IMR-90 (cell line): ENCODE data around the gene CFAP97D2. TPM values are rescaled to one million over a fixed set of nuclear protein-coding genes. Genes with fewer than 3 reads are reported as not detected.

Experiments
- ATAC-seq: fragments of 200-7000 bp; cut with Tn5 transposase; 2 replicates; pipeline ENCODE4 v1.9.1; 2020; ENCODE audit warnings: low read depth, mild to moderate bottlenecking, moderate library complexity
- BruUV-seq: library from RNA; stranded (reverse); fragments of 400-500 nt; replicated peaks from 2 replicates; lab custom pipeline; 2021; lab: Mats Ljungman, UMichigan
- CTCF ChIA-PET: fragments of 300-600 bp; formaldehyde crosslinking; extraction: SDS; loops from one replicate; lab custom pipeline; 2021; ENCODE audit warnings: antibody characterized with exemption; lab: Yijun Ruan, JAX
- POLR2A ChIA-PET: fragments of 300-600 bp; sonication (Branson Sonifier 250); formaldehyde crosslinking; loops from one replicate; lab custom pipeline; 2022; ENCODE audit warnings: antibody characterized with exemption; ENCODE audit not compliant: unreplicated experiment; lab: Charles Lee
- DNase-seq: peaks from one replicate; pipeline ENCODE4 v3.0.0; 2013
- H2AFZ ChIP-seq: replicated peaks from 2 replicates; pipeline ENCODE3; 2013; ENCODE audit warnings: low read length, mild to moderate bottlenecking; ENCODE audit not compliant: poor library complexity
- H2AK5ac ChIP-seq: 2 replicates; pipeline ENCODE4 v1.6.1; 2013; ENCODE audit warnings: low read depth, low read length, inconsistent platforms
- H2AK9ac ChIP-seq: replicated peaks from 2 replicates; pipeline ENCODE3; 2013; ENCODE audit warnings: mild to moderate bottlenecking, low read depth, low read length, moderate library complexity; ENCODE audit not compliant: poor library complexity
- H2BK120ac ChIP-seq: 2 replicates; pipeline ENCODE4 v1.6.1; 2013; ENCODE audit warnings: low read depth, low read length, inconsistent platforms
- H2BK15ac ChIP-seq: 3 replicates; pipeline ENCODE4 v1.6.1; 2013; ENCODE audit warnings: low read depth, low read length, inconsistent platforms
- H2BK20ac ChIP-seq: 2 replicates; pipeline ENCODE4 v1.6.1; 2013; ENCODE audit warnings: low read depth, mild to moderate bottlenecking, inconsistent platforms, low read length, moderate library complexity
- H2BK5ac ChIP-seq: 2 replicates; pipeline ENCODE4 v1.6.1; 2013; ENCODE audit warnings: mild to moderate bottlenecking, low read depth, low read length, inconsistent platforms; ENCODE audit not compliant: poor library complexity, severe bottlenecking
- H3K14ac ChIP-seq: replicated peaks from 2 replicates; pipeline ENCODE4 v1.6.1; 2013; ENCODE audit warnings: low read depth, low read length, inconsistent platforms
- H3K18ac ChIP-seq: 2 replicates; pipeline ENCODE4 v1.6.1; 2013; ENCODE audit warnings: low read depth, low read length, control low read depth
- H3K23ac ChIP-seq: 2 replicates; pipeline ENCODE4 v1.6.1; 2013; ENCODE audit warnings: low read depth, low read length, inconsistent platforms
- H3K27ac ChIP-seq: 2 replicates; pipeline ENCODE4 v1.5.1; 2013; ENCODE audit warnings: mild to moderate bottlenecking, control low read depth, low read length; ENCODE audit not compliant: insufficient read depth
- H3K27me3 ChIP-seq: 2 replicates; pipeline ENCODE4 v1.6.1; 2013; ENCODE audit warnings: low read length; ENCODE audit not compliant: control insufficient read depth, insufficient read depth
- H3K36me3 ChIP-seq: 2 replicates; pipeline ENCODE4 v1.6.1; 2013; ENCODE audit warnings: low read length, mixed read lengths; ENCODE audit not compliant: control insufficient read depth, insufficient read depth
- H3K4ac ChIP-seq: 2 replicates; pipeline ENCODE4 v1.6.1; 2013; ENCODE audit warnings: low read depth, low read length, inconsistent platforms
- H3K4me1 ChIP-seq: 2 replicates; pipeline ENCODE4 v1.6.1; 2013; ENCODE audit warnings: low read length, mixed read lengths; ENCODE audit not compliant: control insufficient read depth, insufficient read depth
- H3K4me2 ChIP-seq: 2 replicates; pipeline ENCODE4 v1.6.1; 2013; ENCODE audit warnings: low read depth, mild to moderate bottlenecking, control low read depth, low read length, moderate library complexity
- H3K4me3 ChIP-seq: 2 replicates; pipeline ENCODE4 v1.5.1; 2013; ENCODE audit warnings: low read depth, mild to moderate bottlenecking, control low read depth, low read length, moderate library complexity; ENCODE audit not compliant: insufficient read depth
- H3K56ac ChIP-seq: 2 replicates; pipeline ENCODE4 v1.6.1; 2013; ENCODE audit warnings: low read length, inconsistent platforms; ENCODE audit not compliant: insufficient read depth; ENCODE audit errors: extremely low read depth
- H3K79me1 ChIP-seq, 2 experiments: 2 replicates each; pipeline ENCODE4 v1.6.1; 2013; ENCODE audit warnings: low read length in 2 of 2, inconsistent platforms in 1 of 2, low read depth in 1 of 2
- H3K9ac ChIP-seq: 2 replicates; pipeline ENCODE4 v1.6.1; 2013; ENCODE audit warnings: low read depth, low read length, control low read depth
- H3K9me1 ChIP-seq: 2 replicates; pipeline ENCODE4 v1.6.1; 2013; ENCODE audit warnings: low read length, inconsistent platforms; ENCODE audit not compliant: insufficient read depth
- H3K9me3 ChIP-seq: 2 replicates; pipeline ENCODE4 v1.6.1; 2013; ENCODE audit warnings: low read length; ENCODE audit not compliant: control insufficient read depth, insufficient read depth
- H4K20me1 ChIP-seq: 2 replicates; pipeline ENCODE4 v1.6.1; 2013; ENCODE audit warnings: low read length, inconsistent platforms; ENCODE audit not compliant: insufficient read depth
- H4K5ac ChIP-seq: 2 replicates; pipeline ENCODE4 v1.6.1; 2013; ENCODE audit warnings: mild to moderate bottlenecking, low read depth, low read length, control low read depth
- H4K8ac ChIP-seq, 2 experiments: 2 replicates each; pipeline ENCODE4 v1.6.1; 2013; ENCODE audit warnings: low read depth in 2 of 2, low read length in 2 of 2, control low read depth in 1 of 2, inconsistent platforms in 1 of 2
- H4K91ac ChIP-seq: 2 replicates; pipeline ENCODE4 v1.6.1; 2013; ENCODE audit warnings: low read depth, low read length, inconsistent platforms; ENCODE audit not compliant: insufficient read depth
- CEBPB ChIP-seq: IDR thresholded peaks from 2 replicates; pipeline ENCODE4 v1.6.1; 2012; ENCODE audit warnings: low read depth, low read length, improper control_type of control experiment
- POLR2A ChIP-seq: IDR thresholded peaks from 2 replicates; pipeline ENCODE4 v1.6.1; 2012; ENCODE audit warnings: mild to moderate bottlenecking, low read depth, low read length
- RAD21 ChIP-seq: IDR thresholded peaks from 2 replicates; pipeline ENCODE4 v1.6.1; 2012; ENCODE audit warnings: low read length, improper control_type of control experiment
- WGBS, 2 experiments: methylation state at CpG; one replicate each; pipeline versions ENCODE4 v1.1.5 to v1.1.7; 2013; ENCODE audit warnings: missing lambda C conversion rate in 2 of 2; ENCODE audit not compliant: insufficient read length in 1 of 2; ENCODE audit errors: extremely low coverage in 2 of 2; 5-methylcytosine and 5-hydroxymethylcytosine counted together
- dilution Hi-C: fragments of 300-500 bp; cut with HindIII; formaldehyde crosslinking; loops from one replicate; pipeline ENCODE4 v1.14.3; 2018; ENCODE audit warnings: low sequenced_read_pairs; ENCODE audit not compliant: unreplicated experiment
- in situ Hi-C: fragments of 300-500 bp; cut with MboI; formaldehyde crosslinking; loops from 3 replicates; pipeline ENCODE4 v1.14.3; 2019; ENCODE audit warnings: low sequenced_read_pairs, inconsistent platforms, mixed read lengths
- intact Hi-C: fragments of 100-400 bp; cut with micrococcal nuclease; formaldehyde crosslinking; loops from 2 replicates; pipeline ENCODE4 v1.10.0; 2022
- polyA plus RNA-seq, 3 experiments: library from polyadenylated mRNA; depleted of rRNA; stranded (reverse); fragments of >200 nt; gene quantifications; 2 replicates each; pipeline ENCODE4 v1.2.3, GENCODE V29; 2012; ENCODE audit warnings: low replicate concordance in 1 of 3
- total RNA-seq: library from RNA; depleted of rRNA; stranded (reverse); fragments of >200 nt; gene quantifications from 2 replicates; pipeline ENCODE4 v1.2.3, GENCODE V29; 2012
- TF ChIP-seq, protein P1 (sequence below): fragments of 150-350 bp; IDR thresholded peaks from 2 replicates; pipeline ENCODE4 v1.6.1; 2016; ENCODE audit warnings: low read depth, mild to moderate bottlenecking, low read length, moderate library complexity, borderline replicate concordance

The CFAP97D2 gene
- total and polyA plus RNA-seq, 2 of the 4 experiments (the other 2 are of a cell fraction): not detected

DNA sequence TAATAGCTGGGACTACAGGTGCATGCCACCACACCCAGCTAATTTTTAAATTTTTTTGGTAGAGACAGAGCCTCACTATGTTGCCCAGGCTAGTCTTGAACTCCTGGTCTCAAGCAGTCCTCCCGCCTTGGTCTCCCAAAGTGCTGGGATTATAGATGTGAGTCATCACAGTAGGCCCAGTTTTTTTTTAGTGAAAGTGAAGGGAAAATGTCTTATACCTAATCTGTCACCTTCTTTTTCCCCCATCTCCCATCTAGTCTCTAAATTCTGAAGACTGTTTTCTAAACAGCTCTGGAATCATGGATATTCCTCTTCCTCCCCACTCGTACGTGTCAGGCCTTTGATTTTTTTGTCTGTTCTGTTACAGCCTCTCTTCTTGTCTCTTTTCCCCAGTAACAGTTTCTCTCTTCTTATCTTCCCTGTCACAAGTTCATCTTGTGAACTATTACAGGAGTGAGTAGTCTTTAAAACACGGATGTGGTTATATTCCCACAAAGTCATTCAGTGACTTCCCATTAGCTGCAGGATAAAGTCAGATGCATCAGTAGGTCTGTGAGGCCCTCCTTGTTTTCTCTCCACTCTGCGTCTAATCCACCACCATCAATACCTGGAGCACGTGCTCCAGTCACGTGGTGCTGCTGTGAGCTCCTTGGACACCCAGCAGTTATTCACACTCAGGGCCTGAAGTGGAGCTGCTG is 58.5 kb downstream of the CFAP97D2 start:
- Histone ChIP-seq H2BK120ac (no peak overlapping the region), H4K20me1 (peaks cover 11% of the 10 kb centered on the region; the same call in 1 of the 2 replicates), H3K4me2 (no peak overlapping the region), H2AK5ac (no peak overlapping the region), H4K5ac (no peak overlapping the region), H2BK20ac (no peak overlapping the region), H3K56ac (no peak overlapping the region), H2BK5ac (no peak overlapping the region), H3K79me1 (peaks cover 27 to 53% of the 10 kb centered on the region in 2 experiments), H4K91ac (no peak overlapping the region), H3K4ac (no peak overlapping the region), H4K8ac (no peak overlapping the region), H2AFZ (no peak overlapping the region), H3K23ac (no peak overlapping the region), H3K27ac (no peak overlapping the region), H2AK9ac (no peak overlapping the region), H3K9me3 (no peaks in the 10 kb centered on the region), H2BK15ac (no peak overlapping the region), H3K4me1 (no peaks in the 10 kb centered on the region), H3K36me3 (peaks cover 42% of the 10 kb centered on the region), H3K9me1 (0 out of 2 replicates have a peak, but pooled peaks cover 2% of the 10 kb centered on the region), H3K9ac (no peak overlapping the region), H3K14ac (no peak overlapping the region), H3K18ac (no peak overlapping the region), H3K27me3 (no peaks in the 10 kb centered on the region), H3K4me3 (no peak overlapping the region)
- ATAC-seq: no peak
- intact Hi-C loops (no loop called here), in situ Hi-C loops (no loop called here), dilution Hi-C loops (no loop called here)
- 100% methylated on average over 2 of the region's 7 CpGs; no CpG with 5 or more reads in 1 of the 2 experiments for WGBS, 2 experiments
- no peak for TF ChIP-seq POLR2A
- no peak for TF ChIP-seq RAD21
- TF ChIP-seq, protein P1, sequence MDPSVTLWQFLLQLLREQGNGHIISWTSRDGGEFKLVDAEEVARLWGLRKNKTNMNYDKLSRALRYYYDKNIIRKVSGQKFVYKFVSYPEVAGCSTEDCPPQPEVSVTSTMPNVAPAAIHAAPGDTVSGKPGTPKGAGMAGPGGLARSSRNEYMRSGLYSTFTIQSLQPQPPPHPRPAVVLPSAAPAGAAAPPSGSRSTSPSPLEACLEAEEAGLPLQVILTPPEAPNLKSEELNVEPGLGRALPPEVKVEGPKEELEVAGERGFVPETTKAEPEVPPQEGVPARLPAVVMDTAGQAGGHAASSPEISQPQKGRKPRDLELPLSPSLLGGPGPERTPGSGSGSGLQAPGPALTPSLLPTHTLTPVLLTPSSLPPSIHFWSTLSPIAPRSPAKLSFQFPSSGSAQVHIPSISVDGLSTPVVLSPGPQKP: no peak
- no peak for TF ChIP-seq CEBPB
- no peak for DNase-seq
- POLR2A ChIA-PET: no interaction called here
- BruUV-seq: no TSS peak
- CTCF ChIA-PET: no interaction called here
